Measurements from ENCODE around the gene KLK13.

DNA sequence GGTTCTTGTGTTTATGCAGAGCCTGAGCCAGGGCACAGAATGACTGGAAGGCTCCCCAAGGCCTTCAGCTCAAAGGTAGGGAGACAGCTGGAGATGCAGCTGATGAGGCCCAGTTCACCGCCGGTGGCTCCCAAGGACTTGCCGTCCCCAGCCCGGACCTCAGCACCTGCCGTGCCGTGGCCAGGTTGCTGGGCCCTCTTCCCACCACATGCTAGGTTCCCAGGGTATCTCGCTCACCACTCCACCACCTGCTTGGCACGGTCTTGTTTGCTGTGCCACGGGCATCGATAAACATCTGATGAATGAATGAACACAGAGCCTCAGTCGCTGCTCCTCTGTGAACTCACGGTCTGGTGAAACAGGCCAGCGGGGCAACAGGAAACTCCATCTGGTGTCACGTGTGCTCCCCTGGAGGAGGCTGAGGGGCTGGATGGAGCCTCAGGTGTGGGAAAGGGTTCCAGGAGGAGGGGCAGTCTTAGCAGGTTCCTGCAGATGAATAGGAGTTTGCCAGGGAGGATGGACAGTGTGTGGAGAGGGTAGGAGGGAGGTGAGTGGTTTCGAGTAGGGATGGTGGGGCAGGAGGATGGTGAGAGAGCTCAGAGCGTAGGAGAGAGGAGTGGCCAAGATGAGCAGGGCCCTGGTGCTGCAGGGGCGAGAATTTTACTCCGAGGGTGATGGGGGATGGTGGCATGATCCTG, 21.4 kb upstream of the KLK13 start:
- no peak for TF ChIP-seq POLR2A (IDR thresholded peaks at IDR 0.05)
- TF ChIP-seq, protein P1, sequence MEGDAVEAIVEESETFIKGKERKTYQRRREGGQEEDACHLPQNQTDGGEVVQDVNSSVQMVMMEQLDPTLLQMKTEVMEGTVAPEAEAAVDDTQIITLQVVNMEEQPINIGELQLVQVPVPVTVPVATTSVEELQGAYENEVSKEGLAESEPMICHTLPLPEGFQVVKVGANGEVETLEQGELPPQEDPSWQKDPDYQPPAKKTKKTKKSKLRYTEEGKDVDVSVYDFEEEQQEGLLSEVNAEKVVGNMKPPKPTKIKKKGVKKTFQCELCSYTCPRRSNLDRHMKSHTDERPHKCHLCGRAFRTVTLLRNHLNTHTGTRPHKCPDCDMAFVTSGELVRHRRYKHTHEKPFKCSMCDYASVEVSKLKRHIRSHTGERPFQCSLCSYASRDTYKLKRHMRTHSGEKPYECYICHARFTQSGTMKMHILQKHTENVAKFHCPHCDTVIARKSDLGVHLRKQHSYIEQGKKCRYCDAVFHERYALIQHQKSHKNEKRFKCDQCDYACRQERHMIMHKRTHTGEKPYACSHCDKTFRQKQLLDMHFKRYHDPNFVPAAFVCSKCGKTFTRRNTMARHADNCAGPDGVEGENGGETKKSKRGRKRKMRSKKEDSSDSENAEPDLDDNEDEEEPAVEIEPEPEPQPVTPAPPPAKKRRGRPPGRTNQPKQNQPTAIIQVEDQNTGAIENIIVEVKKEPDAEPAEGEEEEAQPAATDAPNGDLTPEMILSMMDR (IDR thresholded peaks at IDR 0.05): no peak
